ENCODE data around the gene SH3RF1. TPM values are rescaled to one million over a fixed set of nuclear protein-coding genes. Genes with fewer than 3 reads are reported as not detected.

SH3RF1 gene
- total and polyA plus RNA-seq, 4 donors = 7.6 to 31.8 (median 18.1) TPM

DNA sequence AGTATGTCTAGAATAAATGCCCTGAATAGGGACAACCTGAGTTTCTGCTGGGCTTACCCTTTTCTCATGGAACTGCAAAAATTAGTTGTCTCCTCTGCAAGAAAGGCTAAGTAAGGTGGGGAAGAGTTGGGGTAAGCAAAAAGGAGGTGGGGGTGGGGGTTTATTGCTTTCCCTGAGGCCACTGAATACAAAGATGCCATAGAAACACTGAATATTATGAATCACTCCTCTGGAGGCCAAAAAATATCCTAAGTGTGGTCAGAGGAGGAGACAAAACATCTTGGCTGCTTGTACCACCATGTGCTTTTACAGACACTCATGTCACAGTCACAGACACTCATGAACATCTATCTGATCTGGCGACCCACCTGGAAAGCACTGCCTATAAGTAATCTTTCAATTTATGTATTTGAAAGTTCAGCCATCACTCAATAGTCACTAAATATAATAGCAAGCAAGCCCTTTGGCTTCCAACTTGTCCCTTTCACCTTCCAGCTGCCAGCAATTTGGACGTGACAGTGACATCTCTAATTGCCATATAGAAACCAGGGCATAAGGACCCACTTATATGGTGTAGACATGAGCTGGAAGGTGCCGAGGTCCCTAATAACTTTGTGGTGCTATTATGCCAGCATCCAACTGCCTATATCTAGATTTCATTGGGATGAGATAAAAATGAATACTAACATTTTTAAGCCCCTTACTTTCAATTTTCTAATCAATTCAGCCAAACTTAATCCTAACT is 138.0 kb downstream of the SH3RF1 start:
- intact Hi-C loops (cut with DNase I) = loop anchor here in 1 of 2 donors (10.0 kb wide), 1 partner anchor 142 kb away; the partner anchor contains the start of gene SH3RF1
- H3K27ac ChIP-seq (ENCODE audit: low read depth in 1 of 2, low read length in 2 of 2) = no peak overlapping the region
- H3K27me3 ChIP-seq (ENCODE audit: control insufficient read depth in 1 of 2, insufficient read depth in 2 of 2, low read length in 1 of 2) = no peaks in the 10 kb centered on the region

DNA sequence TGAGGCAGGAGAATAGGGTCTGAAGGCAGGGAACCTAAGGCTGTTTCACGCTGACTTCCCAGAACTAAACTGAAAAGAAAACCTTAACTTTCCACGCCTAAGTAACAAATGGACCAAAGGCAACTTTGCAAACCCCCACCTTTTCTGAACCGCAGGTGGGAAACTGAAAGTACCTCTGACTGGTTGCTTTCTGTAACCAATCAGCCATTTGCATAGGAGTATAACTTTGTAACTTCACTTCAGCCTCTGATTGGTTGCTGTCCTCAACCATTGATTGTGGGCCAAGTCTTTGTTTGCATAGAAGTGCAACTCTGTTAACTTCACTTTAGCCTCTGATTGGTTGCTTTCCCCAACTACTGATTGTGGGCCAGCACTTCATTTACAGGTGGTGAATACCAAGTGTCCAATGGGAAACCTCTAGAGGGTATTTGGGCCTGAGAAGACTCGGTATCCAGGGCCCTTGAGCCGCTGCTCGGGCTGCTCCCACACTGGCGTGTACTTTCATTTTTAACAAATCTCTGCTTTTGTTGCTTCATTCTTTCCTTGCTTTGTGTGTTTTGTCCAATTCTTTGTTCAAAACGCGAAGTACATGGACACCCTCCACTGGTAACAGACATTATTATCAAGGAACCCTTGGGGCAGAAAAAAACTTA is 139.1 kb downstream of the SH3RF1 start:
- DNase-seq (no peak), ATAC-seq (ENCODE audit: low FRiP score) (no peak)
- no peak overlapping the region for H3K4me3 ChIP-seq (ENCODE audit: low read length in 2 of 2)
- no peaks in the 10 kb centered on the region for H3K27me3 ChIP-seq (ENCODE audit: control insufficient read depth in 1 of 2, insufficient read depth in 2 of 2, low read length in 1 of 2)
- peaks cover 0 to 2% of the 10 kb centered on the region in 2 donors for H3K36me3 ChIP-seq (ENCODE audit: control insufficient read depth in 1 of 2, insufficient read depth in 2 of 2, low read length in 1 of 2)
- no peak overlapping the region for H3K27ac ChIP-seq (ENCODE audit: low read depth in 1 of 2, low read length in 2 of 2)
- intact Hi-C loops (cut with DNase I) = loop anchor here in 1 of 2 donors (10.0 kb wide), 1 partner anchor 143 kb away; the partner anchor contains the start of gene SH3RF1
- 91 to 92% methylated on average over 9 of the region's 9 CpGs for WGBS, 2 donors
- no peaks in the 10 kb centered on the region for H3K9me3 ChIP-seq (ENCODE audit: control insufficient read depth, low read length)
- peaks cover 4 to 10% of the 10 kb centered on the region in 2 donors for H3K4me1 ChIP-seq (ENCODE audit: control insufficient read depth in 1 of 2, insufficient read depth in 2 of 2, low read length in 2 of 2)

More for the DNA sequence above, 138.0 kb downstream of the SH3RF1 start:
- Histone ChIP-seq H3K4me3 (ENCODE audit: low read length in 2 of 2) (no peak overlapping the region), H3K4me1 (ENCODE audit: control insufficient read depth in 1 of 2, insufficient read depth in 2 of 2, low read length in 2 of 2) (peaks cover 4 to 14% of the 10 kb centered on the region in 2 donors), H3K9me3 (ENCODE audit: control insufficient read depth, low read length) (no peaks in the 10 kb centered on the region), H3K36me3 (ENCODE audit: control insufficient read depth in 1 of 2, insufficient read depth in 2 of 2, low read length in 1 of 2) (peaks cover 0 to 2% of the 10 kb centered on the region in 2 donors)
- WGBS, 2 donors = 90 to 93% methylated on average over 3 of the region's 3 CpGs
- no peak for ATAC-seq (ENCODE audit: low FRiP score)
- DNase-seq = no peak

DNA sequence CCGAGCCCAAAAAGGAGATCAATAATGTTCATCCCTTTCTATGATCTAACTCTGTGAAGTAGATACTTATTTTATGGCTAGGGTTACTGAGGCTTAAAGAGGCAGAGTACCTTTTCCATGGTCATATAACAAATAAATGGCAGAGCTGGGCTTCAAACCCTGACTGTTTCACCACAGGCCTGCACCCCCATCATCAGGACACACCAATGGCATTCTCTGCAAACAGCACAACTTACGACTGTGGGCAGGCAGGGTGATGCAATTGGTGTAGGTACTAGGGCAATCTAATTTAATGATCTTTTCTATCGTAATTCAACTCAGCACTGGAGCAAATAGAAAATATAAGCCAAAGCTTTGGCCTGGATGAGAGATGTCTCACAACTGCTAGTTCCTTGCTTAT is 141.9 kb downstream of the SH3RF1 start:
- ATAC-seq (ENCODE audit: low FRiP score) = no peak
- Histone ChIP-seq H3K4me3 (ENCODE audit: low read length in 2 of 2) (no peak overlapping the region), H3K36me3 (ENCODE audit: control insufficient read depth in 1 of 2, insufficient read depth in 2 of 2, low read length in 1 of 2) (peaks cover 0 to 5% of the 10 kb centered on the region in 2 donors), H3K4me1 (ENCODE audit: control insufficient read depth in 1 of 2, insufficient read depth in 2 of 2, low read length in 2 of 2) (peaks cover 6% of the 10 kb centered on the region in 2 donors), H3K27ac (ENCODE audit: low read depth in 1 of 2, low read length in 2 of 2) (no peak overlapping the region), H3K9me3 (ENCODE audit: control insufficient read depth, low read length) (no peaks in the 10 kb centered on the region), H3K27me3 (ENCODE audit: control insufficient read depth in 1 of 2, insufficient read depth in 2 of 2, low read length in 1 of 2) (no peaks in the 10 kb centered on the region)
- intact Hi-C loops (cut with DNase I) = no loop called here
- WGBS, 2 donors = 91 to 100% methylated on average over 3 of the region's 3 CpGs
- no peak for DNase-seq

DNA sequence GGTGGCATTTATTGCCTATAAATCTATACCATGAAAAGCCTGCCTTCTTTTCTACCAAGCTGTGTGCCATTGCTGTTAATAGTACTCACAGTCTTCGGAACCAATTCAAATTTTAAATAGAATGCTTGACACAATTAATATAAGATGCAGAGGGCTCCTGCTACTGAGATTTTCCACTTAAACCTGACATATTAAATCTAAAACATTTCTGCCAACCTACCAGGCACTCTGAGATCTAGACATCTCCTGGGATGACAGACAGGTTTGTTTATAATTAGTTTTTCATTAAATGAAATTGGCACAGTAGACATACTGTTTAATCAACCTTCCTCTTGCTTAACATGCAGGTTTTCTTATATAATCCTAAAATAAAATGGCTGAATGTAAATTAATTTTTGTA is 143.4 kb downstream of the SH3RF1 start:
- Histone ChIP-seq H3K4me3 (ENCODE audit: low read length in 2 of 2) (no peak overlapping the region), H3K9me3 (ENCODE audit: control insufficient read depth, low read length) (no peaks in the 10 kb centered on the region), H3K27me3 (ENCODE audit: control insufficient read depth in 1 of 2, insufficient read depth in 2 of 2, low read length in 1 of 2) (no peaks in the 10 kb centered on the region), H3K4me1 (ENCODE audit: control insufficient read depth in 1 of 2, insufficient read depth in 2 of 2, low read length in 2 of 2) (peaks cover 5 to 6% of the 10 kb centered on the region in 2 donors), H3K36me3 (ENCODE audit: control insufficient read depth in 1 of 2, insufficient read depth in 2 of 2, low read length in 1 of 2) (peaks cover 0 to 5% of the 10 kb centered on the region in 2 donors), H3K27ac (ENCODE audit: low read depth in 1 of 2, low read length in 2 of 2) (no peak overlapping the region)
- ATAC-seq (ENCODE audit: low FRiP score) (no peak), DNase-seq (no peak)
- 98 to 100% methylated on average over 1 of the region's 1 CpG for WGBS, 2 donors
- intact Hi-C loops (cut with DNase I) = no loop called here

DNA sequence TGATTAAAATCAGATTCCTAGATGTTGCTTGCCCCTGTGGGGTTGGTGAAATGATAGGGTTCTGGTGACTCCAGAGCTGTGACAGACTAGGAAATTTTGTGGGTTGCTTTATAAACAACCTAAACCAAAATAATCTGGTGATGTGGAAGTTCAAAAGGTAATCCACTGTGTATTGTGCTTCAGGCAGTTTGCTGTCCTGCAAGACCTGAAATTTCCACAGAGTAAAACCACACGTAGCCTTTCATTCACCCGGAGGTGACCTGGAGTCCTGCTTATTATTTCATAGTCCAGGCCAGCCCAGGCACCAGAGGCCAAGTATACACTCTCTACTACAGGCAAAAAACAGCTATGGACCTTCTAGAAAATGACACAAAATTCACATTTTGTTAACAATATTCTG is 146.1 kb downstream of the SH3RF1 start:
- Histone ChIP-seq H3K4me3 (ENCODE audit: low read length in 2 of 2) (no peak overlapping the region), H3K27me3 (ENCODE audit: control insufficient read depth in 1 of 2, insufficient read depth in 2 of 2, low read length in 1 of 2) (no peaks in the 10 kb centered on the region), H3K9me3 (ENCODE audit: control insufficient read depth, low read length) (no peaks in the 10 kb centered on the region), H3K27ac (ENCODE audit: low read depth in 1 of 2, low read length in 2 of 2) (no peak overlapping the region), H3K36me3 (ENCODE audit: control insufficient read depth in 1 of 2, insufficient read depth in 2 of 2, low read length in 1 of 2) (peaks cover 0 to 6% of the 10 kb centered on the region in 2 donors), H3K4me1 (ENCODE audit: control insufficient read depth in 1 of 2, insufficient read depth in 2 of 2, low read length in 2 of 2) (peaks cover 2 to 6% of the 10 kb centered on the region in 2 donors)
- WGBS, 2 donors = 72 to 75% methylated on average over 2 of the region's 2 CpGs
- DNase-seq (no peak), ATAC-seq (ENCODE audit: low FRiP score) (no peak)
- intact Hi-C loops (cut with DNase I) = no loop called here

DNA sequence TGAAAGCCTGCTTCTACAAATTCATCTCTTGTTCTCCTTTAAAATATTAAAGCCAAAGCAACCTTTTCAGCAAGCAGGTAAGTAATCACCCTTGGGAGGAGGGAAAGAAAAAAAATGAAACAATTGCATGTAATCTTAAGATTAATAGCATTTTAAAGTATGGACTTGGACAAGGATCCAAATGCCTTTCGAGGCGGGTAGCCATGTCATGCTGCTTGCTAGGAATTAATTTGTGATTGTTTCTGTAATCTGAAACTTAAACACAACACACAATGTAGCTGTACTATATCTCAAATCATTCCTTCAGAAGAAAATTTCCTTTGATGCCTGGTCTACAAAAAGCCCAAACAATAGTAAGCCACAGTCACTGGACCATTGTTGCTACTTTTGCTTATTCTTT is 148.3 kb downstream of the SH3RF1 start:
- intact Hi-C loops (cut with DNase I) = no loop called here
- H3K4me1 ChIP-seq (ENCODE audit: control insufficient read depth in 1 of 2, insufficient read depth in 2 of 2, low read length in 2 of 2) = peaks cover 4 to 7% of the 10 kb centered on the region in 2 donors
- peaks cover 0 to 4% of the 10 kb centered on the region in 2 donors for H3K36me3 ChIP-seq (ENCODE audit: control insufficient read depth in 1 of 2, insufficient read depth in 2 of 2, low read length in 1 of 2)
- ATAC-seq (ENCODE audit: low FRiP score) (no peak), DNase-seq (no peak)
- no peaks in the 10 kb centered on the region for H3K9me3 ChIP-seq (ENCODE audit: control insufficient read depth, low read length)
- no peak overlapping the region for H3K4me3 ChIP-seq (ENCODE audit: low read length in 2 of 2)
- 64 to 77% methylated on average over 2 of the region's 2 CpGs for WGBS, 2 donors
- no peaks in the 10 kb centered on the region for H3K27me3 ChIP-seq (ENCODE audit: control insufficient read depth in 1 of 2, insufficient read depth in 2 of 2, low read length in 1 of 2)
- no peak overlapping the region for H3K27ac ChIP-seq (ENCODE audit: low read depth in 1 of 2, low read length in 2 of 2)

DNA sequence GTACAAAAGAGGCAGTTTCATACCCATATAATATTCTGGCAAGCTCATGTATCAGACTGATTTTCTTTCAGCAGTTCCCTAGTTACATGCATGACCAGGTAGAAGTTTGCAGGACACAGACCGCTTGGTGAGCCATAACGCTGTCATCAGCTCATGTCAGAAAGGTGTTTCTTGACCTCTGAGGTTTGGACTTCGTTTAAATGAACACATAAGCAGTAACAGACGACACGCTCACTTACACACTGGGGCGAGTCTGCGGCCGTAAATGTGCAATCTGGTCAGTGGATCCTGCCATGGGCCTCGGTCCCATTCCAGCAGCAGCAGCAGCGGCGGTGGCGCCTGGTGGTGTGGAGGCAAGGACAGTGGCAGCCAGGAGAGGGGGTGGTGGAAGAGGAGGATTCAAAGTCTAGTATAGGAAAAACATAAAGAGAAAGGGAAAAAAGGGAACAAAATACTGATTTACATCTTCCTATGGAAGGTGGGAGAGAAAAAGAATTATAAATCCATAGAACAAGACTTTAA is 148.8 kb downstream of the SH3RF1 start:
- DNase-seq = no peak
- WGBS, 2 donors = 88 to 92% methylated on average over 12 of the region's 12 CpGs
- peaks cover 0 to 4% of the 10 kb centered on the region in 2 donors for H3K36me3 ChIP-seq (ENCODE audit: control insufficient read depth in 1 of 2, insufficient read depth in 2 of 2, low read length in 1 of 2)
- H3K27ac ChIP-seq (ENCODE audit: low read depth in 1 of 2, low read length in 2 of 2) = no peak overlapping the region
- H3K4me1 ChIP-seq (ENCODE audit: control insufficient read depth in 1 of 2, insufficient read depth in 2 of 2, low read length in 2 of 2) = peaks cover 4 to 11% of the 10 kb centered on the region in 2 donors
- intact Hi-C loops (cut with DNase I) = no loop called here
- H3K9me3 ChIP-seq (ENCODE audit: control insufficient read depth, low read length) = no peaks in the 10 kb centered on the region
- no peak overlapping the region for H3K4me3 ChIP-seq (ENCODE audit: low read length in 2 of 2)
- ATAC-seq (ENCODE audit: low FRiP score) = no peak
- H3K27me3 ChIP-seq (ENCODE audit: control insufficient read depth in 1 of 2, insufficient read depth in 2 of 2, low read length in 1 of 2) = no peaks in the 10 kb centered on the region

DNA sequence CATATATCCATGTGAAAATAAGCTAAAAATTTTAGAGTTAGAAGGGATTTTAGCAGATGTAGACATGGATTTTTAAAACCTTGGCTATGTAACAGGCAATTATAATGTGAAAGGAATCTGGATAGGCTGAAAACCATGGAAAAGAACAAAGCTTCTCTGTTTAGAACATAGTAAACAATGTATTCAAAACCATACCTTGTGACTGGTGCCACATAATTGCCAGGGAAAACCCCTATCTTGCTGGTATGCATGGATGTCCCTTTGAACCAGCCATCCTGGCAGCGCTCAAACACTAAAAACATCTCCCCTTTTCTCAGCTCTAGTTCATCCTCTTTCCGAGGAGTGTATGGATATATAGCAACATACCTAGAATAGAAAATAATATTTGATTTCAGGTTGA is 150.1 kb downstream of the SH3RF1 start:
- H3K9me3 ChIP-seq (ENCODE audit: control insufficient read depth, low read length) = no peaks in the 10 kb centered on the region
- DNase-seq (no peak), ATAC-seq (ENCODE audit: low FRiP score) (no peak)
- H3K36me3 ChIP-seq (ENCODE audit: control insufficient read depth in 1 of 2, insufficient read depth in 2 of 2, low read length in 1 of 2) = peaks cover 0 to 4% of the 10 kb centered on the region in 2 donors
- peaks cover 4 to 17% of the 10 kb centered on the region in 2 donors for H3K4me1 ChIP-seq (ENCODE audit: control insufficient read depth in 1 of 2, insufficient read depth in 2 of 2, low read length in 2 of 2)
- intact Hi-C loops (cut with DNase I) = no loop called here
- H3K4me3 ChIP-seq (ENCODE audit: low read length in 2 of 2) = no peak overlapping the region
- WGBS, 2 donors = 93 to 96% methylated on average over 2 of the region's 2 CpGs
- no peaks in the 10 kb centered on the region for H3K27me3 ChIP-seq (ENCODE audit: control insufficient read depth in 1 of 2, insufficient read depth in 2 of 2, low read length in 1 of 2)
- no peak overlapping the region for H3K27ac ChIP-seq (ENCODE audit: low read depth in 1 of 2, low read length in 2 of 2)
